Nephron (organoid): ENCODE results near the gene RPRD1A.

ENCODE experiments used
- H3K27ac Mint-ChIP-seq, 3 experiments: 2 replicates each; pipeline ENCODE4 v1.8.0; 2020; ENCODE audit warnings: mixed read lengths in 3 of 3, mild to moderate bottlenecking in 2 of 3, moderate library complexity in 1 of 3
- H3K27me3 Mint-ChIP-seq: 2 replicates; pipeline ENCODE4 v1.8.0; 2021; ENCODE audit warnings: low read depth, mild to moderate bottlenecking, moderate library complexity, mixed read lengths
- H3K36me3 Mint-ChIP-seq: 2 replicates; pipeline ENCODE4 v1.8.0; 2020; ENCODE audit warnings: low read depth, mixed read lengths
- H3K4me1 Mint-ChIP-seq: 2 replicates; pipeline ENCODE4 v1.8.0; 2020; ENCODE audit warnings: mixed read lengths
- H3K4me3 Mint-ChIP-seq, 3 experiments: 2 replicates each; pipeline ENCODE4 v1.8.0; 2020; ENCODE audit warnings: mild to moderate bottlenecking in 3 of 3, mixed read lengths in 3 of 3, moderate library complexity in 2 of 3
- H3K9me3 Mint-ChIP-seq: 2 replicates; pipeline ENCODE4 v1.8.0; 2020; ENCODE audit warnings: mixed read lengths
- TF ChIP-seq, protein P1 (sequence below), 3 experiments: fragments of 200-600 bp; sonication (generic); IDR thresholded peaks; one replicate each; pipeline ENCODE4 v1.5.0; 2021; ENCODE audit warnings: antibody characterized with exemption in 3 of 3; ENCODE audit not compliant: unreplicated experiment in 3 of 3

RPRD1A gene

GRCh38 chr18:36058674-36059073 is 8.7 kb downstream of the RPRD1A start:
- H3K4me3 Mint-ChIP-seq = no peak overlapping the region
- H3K27ac Mint-ChIP-seq = no peak overlapping the region
- peaks cover 4% of the 10 kb centered on the region for H3K9me3 Mint-ChIP-seq
- no peaks in the 10 kb centered on the region for H3K4me1 Mint-ChIP-seq
- TF ChIP-seq, protein P1, sequence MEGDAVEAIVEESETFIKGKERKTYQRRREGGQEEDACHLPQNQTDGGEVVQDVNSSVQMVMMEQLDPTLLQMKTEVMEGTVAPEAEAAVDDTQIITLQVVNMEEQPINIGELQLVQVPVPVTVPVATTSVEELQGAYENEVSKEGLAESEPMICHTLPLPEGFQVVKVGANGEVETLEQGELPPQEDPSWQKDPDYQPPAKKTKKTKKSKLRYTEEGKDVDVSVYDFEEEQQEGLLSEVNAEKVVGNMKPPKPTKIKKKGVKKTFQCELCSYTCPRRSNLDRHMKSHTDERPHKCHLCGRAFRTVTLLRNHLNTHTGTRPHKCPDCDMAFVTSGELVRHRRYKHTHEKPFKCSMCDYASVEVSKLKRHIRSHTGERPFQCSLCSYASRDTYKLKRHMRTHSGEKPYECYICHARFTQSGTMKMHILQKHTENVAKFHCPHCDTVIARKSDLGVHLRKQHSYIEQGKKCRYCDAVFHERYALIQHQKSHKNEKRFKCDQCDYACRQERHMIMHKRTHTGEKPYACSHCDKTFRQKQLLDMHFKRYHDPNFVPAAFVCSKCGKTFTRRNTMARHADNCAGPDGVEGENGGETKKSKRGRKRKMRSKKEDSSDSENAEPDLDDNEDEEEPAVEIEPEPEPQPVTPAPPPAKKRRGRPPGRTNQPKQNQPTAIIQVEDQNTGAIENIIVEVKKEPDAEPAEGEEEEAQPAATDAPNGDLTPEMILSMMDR (IDR thresholded peaks at IDR 0.05; ENCODE audit: unreplicated experiment in 3 of 3) = no peak
- H3K36me3 Mint-ChIP-seq = peaks cover 39% of the 10 kb centered on the region
- H3K27me3 Mint-ChIP-seq = no peaks in the 10 kb centered on the region

DNA sequence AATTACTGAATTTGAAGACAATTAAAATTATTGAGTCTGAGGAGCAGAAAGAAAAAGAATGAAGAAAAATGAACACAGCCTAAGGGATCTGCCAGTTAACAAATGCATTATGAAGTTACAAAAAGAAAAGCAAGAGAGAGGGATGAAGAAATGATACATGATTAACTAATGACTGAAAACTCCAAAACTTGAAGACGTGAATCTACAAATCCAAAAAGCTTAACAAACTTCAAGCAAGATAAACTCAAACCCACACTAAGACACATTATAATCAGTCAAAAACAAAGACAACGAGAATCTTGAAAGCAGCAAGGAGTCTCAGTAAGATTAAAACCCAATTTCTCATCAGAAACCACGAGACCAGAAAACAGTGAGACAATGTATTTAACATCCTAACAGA is 15.6 kb downstream of the RPRD1A start:
- H3K9me3 Mint-ChIP-seq = peaks cover 48% of the 10 kb centered on the region
- TF ChIP-seq, protein P1 (IDR thresholded peaks at IDR 0.05; ENCODE audit: unreplicated experiment in 3 of 3) = no peak
- no peaks in the 10 kb centered on the region for H3K4me1 Mint-ChIP-seq
- H3K27ac Mint-ChIP-seq = no peak overlapping the region
- H3K27me3 Mint-ChIP-seq = no peaks in the 10 kb centered on the region
- peaks cover 81% of the 10 kb centered on the region for H3K36me3 Mint-ChIP-seq
- no peak overlapping the region for H3K4me3 Mint-ChIP-seq

GRCh38 chr18:36050479-36050878 is 16.9 kb downstream of the RPRD1A start:
- H3K27me3 Mint-ChIP-seq = no peaks in the 10 kb centered on the region
- H3K27ac Mint-ChIP-seq = no peak overlapping the region
- H3K36me3 Mint-ChIP-seq = peaks cover 90% of the 10 kb centered on the region
- H3K4me1 Mint-ChIP-seq = no peaks in the 10 kb centered on the region
- H3K9me3 Mint-ChIP-seq = peaks cover 55% of the 10 kb centered on the region
- H3K4me3 Mint-ChIP-seq = no peak overlapping the region
- TF ChIP-seq, protein P1 (IDR thresholded peaks at IDR 0.05; ENCODE audit: unreplicated experiment in 3 of 3) = no peak

- H3K9me3 Mint-ChIP-seq = peaks cover 41% of the 10 kb centered on the region
- peaks cover 68% of the 10 kb centered on the region for H3K36me3 Mint-ChIP-seq
- TF ChIP-seq, protein P1 (IDR thresholded peaks at IDR 0.05; ENCODE audit: unreplicated experiment in 3 of 3) = no peak
- no peak overlapping the region for H3K4me3 Mint-ChIP-seq
- no peaks in the 10 kb centered on the region for H3K4me1 Mint-ChIP-seq
- no peak overlapping the region for H3K27ac Mint-ChIP-seq
- H3K27me3 Mint-ChIP-seq = no peaks in the 10 kb centered on the region
Observed at GRCh38 chr18:36047521-36047920, 19.8 kb downstream of the RPRD1A start.

DNA sequence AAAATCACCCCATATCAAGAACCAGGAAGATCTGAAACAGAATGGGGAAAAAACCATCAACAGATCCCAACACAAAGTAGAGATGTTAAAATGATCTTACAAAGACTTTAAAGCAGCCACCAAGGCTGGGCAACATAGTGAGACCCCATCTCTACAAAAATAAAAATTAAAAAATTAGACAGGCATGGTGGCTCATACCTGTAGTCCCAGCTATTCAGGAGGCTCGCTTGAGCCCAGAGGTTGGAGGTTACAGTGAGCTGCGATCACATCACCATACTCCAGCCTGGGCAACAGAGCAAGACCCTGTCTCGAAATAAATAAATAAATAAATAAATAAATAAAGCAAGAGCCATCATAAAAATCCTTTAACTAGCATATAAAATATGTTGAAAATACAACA is 20.5 kb downstream of the RPRD1A start:
- TF ChIP-seq, protein P1 (IDR thresholded peaks at IDR 0.05; ENCODE audit: unreplicated experiment in 3 of 3) = no peak
- Mint-ChIP-seq H3K27me3 (no peaks in the 10 kb centered on the region), H3K4me3 (no peak overlapping the region), H3K27ac (no peak overlapping the region), H3K9me3 (peaks cover 37% of the 10 kb centered on the region), H3K36me3 (peaks cover 65% of the 10 kb centered on the region), H3K4me1 (no peaks in the 10 kb centered on the region)

GRCh38 chr18:36045241-36045991 is 21.9 kb downstream of the RPRD1A start:
- no peak overlapping the region for H3K27ac Mint-ChIP-seq
- TF ChIP-seq, protein P1 (IDR thresholded peaks at IDR 0.05; ENCODE audit: unreplicated experiment in 3 of 3) = no peak
- no peaks in the 10 kb centered on the region for H3K27me3 Mint-ChIP-seq

More at GRCh38 chr18:36045241-36045991, 21.9 kb downstream of the RPRD1A start:
- Mint-ChIP-seq H3K4me1 (no peaks in the 10 kb centered on the region), H3K4me3 (no peak overlapping the region), H3K9me3 (peaks cover 36% of the 10 kb centered on the region), H3K36me3 (peaks cover 62% of the 10 kb centered on the region)
